AG08395 (cell line): ENCODE measurements around the gene TFEB.

Experiments used
- DNase-seq: peaks from one replicate; pipeline ENCODE4 v3.0.0; 2012; ENCODE audit warnings: mixed read lengths, low spot score

TFEB gene

GRCh38 chr6:41722969-41723529, 12.4 kb downstream of the TFEB start:
- no peak for DNase-seq

DNA sequence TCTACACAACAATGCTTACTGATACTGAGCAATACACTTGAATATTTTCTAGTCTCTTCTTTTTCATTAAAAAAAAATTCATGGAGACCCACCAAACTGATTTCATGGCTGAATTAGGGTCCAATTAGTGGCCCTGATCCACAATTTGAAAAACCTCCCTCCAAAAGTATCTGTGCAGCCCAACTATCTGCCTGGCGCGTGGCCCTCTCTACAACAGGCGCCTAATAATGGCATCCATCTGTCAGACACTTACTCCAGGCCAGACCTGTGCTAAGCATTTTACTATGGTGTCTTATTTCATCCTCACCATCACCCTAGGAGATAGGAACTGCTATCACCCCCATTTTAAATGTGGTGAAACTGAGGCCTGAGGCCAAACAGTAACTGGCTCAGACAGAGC, 14.0 kb downstream of the TFEB start:
- DNase-seq, result no peak

DNA sequence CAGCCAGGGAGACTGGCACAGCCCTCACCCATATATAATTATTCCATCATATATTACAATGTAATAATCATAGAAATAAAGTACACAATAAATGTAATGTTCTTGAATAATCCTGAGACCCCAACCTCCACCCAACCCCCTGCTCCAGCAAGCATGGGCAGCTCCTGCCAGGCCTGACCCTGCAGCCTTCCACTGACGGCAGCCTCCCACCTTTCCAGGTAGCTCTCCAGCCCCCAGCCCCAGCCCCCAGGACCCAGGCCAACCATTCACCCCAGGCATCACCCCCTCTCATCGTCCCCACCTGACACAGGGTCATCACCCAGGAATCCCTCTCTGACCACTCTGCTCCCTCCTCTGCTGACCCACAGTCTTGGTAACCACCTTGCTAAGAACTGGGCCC, 14.6 kb downstream of the TFEB start:
- DNase-seq, result no peak

DNA sequence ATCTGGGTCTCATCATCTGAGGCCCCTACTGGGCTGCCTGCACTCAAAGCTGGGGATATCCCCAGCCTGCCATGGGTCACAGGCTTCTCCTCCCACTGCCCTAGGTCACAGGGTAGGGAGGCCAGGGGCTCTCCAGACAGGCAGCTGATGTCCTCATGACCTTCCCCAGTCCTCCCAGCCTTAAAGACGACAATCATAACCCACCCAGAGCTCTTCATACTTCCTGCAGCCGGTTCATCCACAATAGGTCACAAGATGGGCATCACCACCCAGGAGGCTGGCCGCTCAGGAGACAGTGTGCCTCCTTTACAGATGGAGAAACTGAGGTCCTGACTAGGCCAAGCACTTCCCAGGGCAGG, 15.2 kb downstream of the TFEB start:
- DNase-seq, result no peak

- DNase-seq, result no peak
Observed at GRCh38 chr6:41719436-41720261, 15.8 kb downstream of the TFEB start.

DNA sequence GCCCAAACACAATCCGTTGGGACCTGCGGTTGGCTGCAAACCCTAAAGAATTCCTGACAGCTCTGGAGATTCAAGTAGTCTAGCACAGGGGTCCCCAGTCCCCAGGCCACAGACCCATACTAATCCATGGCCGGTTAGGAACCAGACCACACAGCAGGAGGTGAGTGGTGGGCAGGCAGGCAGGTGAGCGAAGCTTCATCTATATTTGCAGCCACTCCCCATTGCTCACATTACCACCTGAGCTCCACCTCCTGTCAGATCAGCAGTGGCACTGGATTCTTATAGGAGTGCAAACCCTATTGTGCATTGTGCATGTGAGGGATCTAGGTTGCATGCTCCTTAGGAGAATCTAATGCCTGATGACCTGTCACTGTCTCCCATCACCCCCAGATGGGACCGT, 16.6 kb downstream of the TFEB start:
- no peak for DNase-seq

- no peak for DNase-seq
Observed at GRCh38 chr6:41717392-41717736, 18.0 kb downstream of the TFEB start.

- DNase-seq, result no peak
Observed at GRCh38 chr6:41716516-41717391, 18.7 kb downstream of the TFEB start.

GRCh38 chr6:41715795-41716515, 19.5 kb downstream of the TFEB start:
- no peak for DNase-seq

- no peak for DNase-seq
Observed at GRCh38 chr6:41714556-41715273, 20.7 kb downstream of the TFEB start.

DNA sequence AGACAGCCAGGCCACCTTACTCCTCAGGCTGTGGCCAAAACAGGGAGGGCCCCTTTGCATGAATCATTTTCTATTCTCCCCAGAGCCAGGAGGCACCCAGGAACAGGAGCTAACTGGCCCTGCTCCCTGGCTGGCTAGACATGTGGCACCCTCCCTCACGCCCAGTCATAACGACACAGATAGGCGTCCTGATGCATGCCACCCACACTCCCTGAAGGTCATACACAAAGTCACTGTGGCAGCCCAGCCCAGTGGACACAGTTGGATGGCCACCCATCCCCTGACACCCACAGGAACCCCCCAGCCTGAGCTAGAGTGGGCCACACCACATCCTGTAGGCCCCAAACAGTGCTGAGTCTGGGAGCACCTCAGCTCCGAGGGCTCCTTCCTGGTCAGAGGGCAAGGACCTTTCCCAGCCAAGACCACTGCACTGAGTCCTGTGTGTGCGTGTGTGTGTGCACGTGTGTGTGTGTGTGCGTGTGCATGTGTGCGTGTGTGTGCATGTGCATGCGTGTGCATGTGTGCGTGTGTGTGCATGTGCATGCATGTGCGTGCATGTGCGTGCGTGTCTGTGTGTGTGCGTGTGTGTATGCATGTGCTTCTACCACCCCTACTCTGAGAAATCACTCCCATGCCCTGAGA, 21.6 kb downstream of the TFEB start:
- no peak for DNase-seq

- DNase-seq, result peak; percentile 59
Observed at GRCh38 chr6:41713159-41713649, 22.2 kb downstream of the TFEB start.

GRCh38 chr6:41712651-41713103, 22.7 kb downstream of the TFEB start:
- DNase-seq, result peak; percentile 67

DNA sequence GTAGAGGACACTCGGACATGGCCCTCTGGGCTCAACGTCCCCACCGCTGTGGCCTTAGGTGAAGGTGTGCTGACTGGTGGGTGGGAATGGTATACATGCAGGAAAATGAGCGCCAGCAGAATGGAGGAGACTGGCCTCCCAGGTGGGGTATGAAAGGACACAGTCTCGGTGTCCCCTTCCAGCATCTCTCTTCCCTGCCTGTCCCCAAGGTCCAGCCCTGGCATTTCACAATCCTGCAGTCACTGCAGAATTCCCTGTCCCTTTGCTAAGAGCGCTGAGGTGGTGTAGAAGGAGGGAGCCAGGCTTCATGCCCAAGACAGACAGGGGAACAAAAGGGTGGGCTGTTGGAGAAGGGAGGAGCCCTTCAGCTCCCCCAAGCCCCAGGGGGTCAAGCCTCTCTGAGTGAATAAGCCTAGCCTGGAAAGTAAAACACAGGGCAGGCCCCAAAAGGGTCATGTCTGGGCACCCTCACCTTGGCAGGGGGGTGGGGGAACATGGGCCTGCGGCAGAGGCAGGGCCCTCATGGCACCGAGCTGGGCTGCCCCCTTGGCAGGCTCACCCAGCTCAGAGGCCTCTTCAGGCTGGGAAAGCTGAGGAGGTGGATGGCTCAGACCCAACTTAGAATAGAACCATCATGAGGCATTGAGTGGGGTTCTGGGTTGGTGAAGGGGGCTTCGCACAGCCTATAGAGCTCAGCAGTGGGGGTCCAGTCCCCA, 23.9 kb downstream of the TFEB start:
- no peak for DNase-seq

DNA sequence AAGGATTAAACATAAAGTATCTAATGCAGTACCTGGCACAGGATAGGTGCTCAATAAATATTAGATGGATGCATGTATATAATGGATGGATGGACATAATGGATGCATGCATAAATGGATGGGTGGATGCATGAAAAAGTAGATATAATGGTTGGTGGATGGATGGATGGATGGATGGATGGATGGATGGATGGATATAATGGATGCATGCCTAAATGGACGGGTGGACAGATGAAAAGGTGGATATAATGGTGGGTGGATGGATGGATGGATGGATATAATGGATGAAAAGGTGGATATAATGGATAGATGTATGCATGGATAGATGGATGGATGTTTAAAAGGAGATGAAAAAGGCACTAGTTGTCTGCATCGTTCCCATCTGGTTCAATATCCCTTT, 26.0 kb downstream of the TFEB start:
- no peak for DNase-seq

DNA sequence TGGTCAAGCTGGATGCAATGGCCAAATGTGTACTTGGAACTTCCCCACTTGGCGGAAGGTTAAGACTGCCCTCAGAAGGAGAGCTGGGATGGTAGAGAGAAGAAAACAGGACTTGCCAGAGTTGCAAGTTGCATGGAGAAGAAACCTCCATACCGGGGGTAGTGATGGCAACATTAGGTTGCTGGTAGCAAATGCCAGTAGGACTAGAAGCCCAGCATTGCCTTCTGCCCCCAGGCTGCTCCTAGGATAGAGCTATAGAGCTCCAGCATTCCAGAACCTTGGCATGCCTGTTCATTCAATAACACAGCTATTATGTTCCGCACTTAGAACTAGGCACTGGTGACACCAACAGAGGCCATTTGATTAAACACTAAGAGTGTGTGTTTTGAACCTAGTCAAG, 26.6 kb downstream of the TFEB start:
- no peak for DNase-seq

- no peak for DNase-seq
Observed at GRCh38 chr6:41707565-41708200, 27.7 kb downstream of the TFEB start.

DNA sequence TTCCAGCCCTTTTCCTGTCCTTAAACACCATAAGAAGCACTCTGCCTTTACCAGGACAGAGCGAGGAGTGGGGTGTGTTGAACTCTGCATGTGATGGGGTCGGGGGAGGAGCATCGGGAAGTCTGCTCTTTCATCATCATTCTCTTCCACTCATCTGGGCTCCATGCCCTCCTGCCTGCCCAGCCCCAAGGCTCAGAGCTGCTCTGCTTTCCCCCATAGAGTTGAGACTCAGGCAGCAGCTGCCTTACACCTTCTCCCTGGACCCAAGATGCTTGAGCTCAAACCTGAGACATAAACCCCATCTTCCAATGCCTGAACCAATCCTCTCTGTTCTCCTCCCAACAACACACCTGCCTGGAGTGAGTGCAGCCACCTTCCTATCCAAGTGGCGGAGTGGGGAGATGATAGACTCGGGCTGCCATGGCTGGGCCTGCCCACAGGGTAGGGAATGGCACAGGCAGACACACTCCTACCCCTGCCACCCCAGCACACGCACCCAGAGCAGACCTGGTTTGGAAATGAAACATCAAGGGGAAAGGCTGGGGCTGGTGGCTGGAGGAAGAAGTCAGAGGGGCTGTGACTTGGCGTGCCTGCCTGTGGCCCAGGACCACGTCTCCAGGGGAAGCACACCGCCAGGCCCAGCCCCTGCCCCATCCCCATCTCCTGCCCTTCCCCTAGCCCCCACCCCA, 28.4 kb downstream of the TFEB start:
- peak; percentile 77 for DNase-seq
